Adipocyte (in vitro differentiated cells): ENCODE data around the gene FCHO2.

ENCODE experiments used
- DNase-seq: peaks from one replicate; pipeline ENCODE4 v3.0.0-alpha.2; 2015; ENCODE audit warnings: low read depth
- H3K27me3 ChIP-seq: replicated peaks from 2 replicates; pipeline ENCODE4 v1.7.0; 2013; ENCODE audit warnings: mild to moderate bottlenecking, low read length, moderate library complexity; ENCODE audit not compliant: control insufficient read depth, insufficient read depth
- H3K36me3 ChIP-seq: 2 replicates; pipeline ENCODE4 v1.7.0; 2013; ENCODE audit warnings: low read length, mild to moderate bottlenecking, moderate library complexity; ENCODE audit not compliant: control insufficient read depth, insufficient read depth, severe bottlenecking
- H3K4me1 ChIP-seq: 2 replicates; pipeline ENCODE4 v1.7.0; 2013; ENCODE audit warnings: mild to moderate bottlenecking, low read length, moderate library complexity; ENCODE audit not compliant: control insufficient read depth, insufficient read depth
- H3K4me3 ChIP-seq: 2 replicates; pipeline ENCODE4 v1.7.0; 2013; ENCODE audit warnings: mild to moderate bottlenecking, low read length, moderate library complexity
- H3K9ac ChIP-seq: 2 replicates; pipeline ENCODE4 v1.7.0; 2013; ENCODE audit warnings: mild to moderate bottlenecking, low read length, moderate library complexity
- H3K9me3 ChIP-seq: 2 replicates; pipeline ENCODE4 v1.7.0; 2013; ENCODE audit warnings: mild to moderate bottlenecking, low read length, moderate library complexity; ENCODE audit not compliant: control insufficient read depth

Gene FCHO2

DNA sequence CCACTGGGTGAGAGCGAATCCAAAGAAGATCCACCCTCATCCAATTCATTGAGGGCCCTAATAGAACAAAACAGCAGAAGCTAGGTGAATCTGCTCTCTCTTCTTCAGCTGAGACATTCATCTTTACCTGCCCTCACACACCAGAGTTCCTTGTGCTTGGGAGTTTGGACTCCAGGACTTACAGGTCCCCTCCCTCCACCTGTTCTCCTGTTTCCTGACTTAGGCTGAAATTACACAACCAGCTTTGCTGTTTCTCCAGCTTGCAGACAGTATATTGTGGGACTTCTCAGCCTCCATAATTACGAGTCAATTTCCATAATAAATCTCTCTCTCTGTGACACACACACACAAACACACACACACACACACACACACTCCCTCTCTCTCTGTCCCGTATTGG lies 183.6 kb downstream of the FCHO2 start:
- Histone ChIP-seq H3K4me1 (peaks cover 10% of the 10 kb centered on the region), H3K9ac (no peak overlapping the region), H3K36me3 (no peaks in the 10 kb centered on the region), H3K4me3 (no peak overlapping the region), H3K9me3 (no peaks in the 10 kb centered on the region), H3K27me3 (peaks cover 7% of the 10 kb centered on the region)
- no peak for DNase-seq
